GM20000 (cell line): ENCODE results near the gene ADAMTS8.

Source experiments
- DNase-seq: peaks from one replicate; pipeline ENCODE4 v3.0.0; 2012; ENCODE audit warnings: low spot score
- TF ChIP-seq, protein P1 (sequence below): IDR thresholded peaks from 2 replicates; pipeline ENCODE4 v1.5.1; 2012; ENCODE audit warnings: mild to moderate bottlenecking, control low read depth; ENCODE audit errors: extremely low read depth, missing control alignments

The ADAMTS8 gene

GRCh38 chr11:130473795-130474377 is 45.5 kb upstream of the ADAMTS8 start:
- DNase-seq: no peak
- TF ChIP-seq, protein P1, sequence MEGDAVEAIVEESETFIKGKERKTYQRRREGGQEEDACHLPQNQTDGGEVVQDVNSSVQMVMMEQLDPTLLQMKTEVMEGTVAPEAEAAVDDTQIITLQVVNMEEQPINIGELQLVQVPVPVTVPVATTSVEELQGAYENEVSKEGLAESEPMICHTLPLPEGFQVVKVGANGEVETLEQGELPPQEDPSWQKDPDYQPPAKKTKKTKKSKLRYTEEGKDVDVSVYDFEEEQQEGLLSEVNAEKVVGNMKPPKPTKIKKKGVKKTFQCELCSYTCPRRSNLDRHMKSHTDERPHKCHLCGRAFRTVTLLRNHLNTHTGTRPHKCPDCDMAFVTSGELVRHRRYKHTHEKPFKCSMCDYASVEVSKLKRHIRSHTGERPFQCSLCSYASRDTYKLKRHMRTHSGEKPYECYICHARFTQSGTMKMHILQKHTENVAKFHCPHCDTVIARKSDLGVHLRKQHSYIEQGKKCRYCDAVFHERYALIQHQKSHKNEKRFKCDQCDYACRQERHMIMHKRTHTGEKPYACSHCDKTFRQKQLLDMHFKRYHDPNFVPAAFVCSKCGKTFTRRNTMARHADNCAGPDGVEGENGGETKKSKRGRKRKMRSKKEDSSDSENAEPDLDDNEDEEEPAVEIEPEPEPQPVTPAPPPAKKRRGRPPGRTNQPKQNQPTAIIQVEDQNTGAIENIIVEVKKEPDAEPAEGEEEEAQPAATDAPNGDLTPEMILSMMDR: no peak

DNA sequence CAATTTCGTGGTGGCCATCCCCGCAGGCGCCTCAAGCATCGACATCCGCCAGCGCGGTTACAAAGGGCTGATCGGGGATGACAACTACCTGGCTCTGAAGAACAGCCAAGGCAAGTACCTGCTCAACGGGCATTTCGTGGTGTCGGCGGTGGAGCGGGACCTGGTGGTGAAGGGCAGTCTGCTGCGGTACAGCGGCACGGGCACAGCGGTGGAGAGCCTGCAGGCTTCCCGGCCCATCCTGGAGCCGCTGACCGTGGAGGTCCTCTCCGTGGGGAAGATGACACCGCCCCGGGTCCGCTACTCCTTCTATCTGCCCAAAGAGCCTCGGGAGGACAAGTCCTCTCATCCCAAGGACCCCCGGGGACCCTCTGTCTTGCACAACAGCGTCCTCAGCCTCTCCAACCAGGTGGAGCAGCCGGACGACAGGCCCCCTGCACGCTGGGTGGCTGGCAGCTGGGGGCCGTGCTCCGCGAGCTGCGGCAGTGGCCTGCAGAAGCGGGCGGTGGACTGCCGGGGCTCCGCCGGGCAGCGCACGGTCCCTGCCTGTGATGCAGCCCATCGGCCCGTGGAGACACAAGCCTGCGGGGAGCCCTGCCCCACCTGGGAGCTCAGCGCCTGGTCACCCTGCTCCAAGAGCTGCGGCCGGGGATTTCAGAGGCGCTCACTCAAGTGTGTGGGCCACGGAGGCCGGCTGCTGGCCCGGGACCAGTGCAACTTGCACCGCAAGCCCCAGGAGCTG is 44.8 kb upstream of the ADAMTS8 start:
- DNase-seq: no peak
- TF ChIP-seq, protein P1: no peak

DNA sequence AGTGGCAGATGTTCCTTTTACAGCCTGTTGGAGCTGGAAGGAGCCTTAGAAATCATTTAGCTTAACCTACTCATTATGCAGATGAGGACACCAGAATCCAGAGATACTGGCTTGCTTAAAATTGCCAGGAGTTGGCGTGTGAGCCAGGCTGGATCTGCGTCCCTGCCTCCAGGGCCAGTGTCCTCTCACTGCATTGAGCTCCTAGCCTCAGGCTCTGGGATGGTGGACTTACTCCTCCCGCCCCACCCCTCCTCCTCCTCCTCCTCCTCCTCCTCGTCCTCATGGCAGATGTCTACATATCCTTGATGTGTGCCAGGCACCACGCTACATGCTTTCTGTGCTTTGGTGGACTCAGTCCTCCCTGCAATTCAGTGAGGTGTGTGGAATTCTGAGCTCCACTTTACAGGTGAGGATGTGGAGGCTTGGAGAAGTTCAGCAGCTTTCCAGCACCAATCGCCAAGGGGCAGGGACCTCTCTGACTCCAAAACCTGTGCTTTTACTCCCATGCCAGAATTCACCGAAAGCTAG is 44.1 kb upstream of the ADAMTS8 start:
- TF ChIP-seq, protein P1: no peak
- DNase-seq: no peak

DNA sequence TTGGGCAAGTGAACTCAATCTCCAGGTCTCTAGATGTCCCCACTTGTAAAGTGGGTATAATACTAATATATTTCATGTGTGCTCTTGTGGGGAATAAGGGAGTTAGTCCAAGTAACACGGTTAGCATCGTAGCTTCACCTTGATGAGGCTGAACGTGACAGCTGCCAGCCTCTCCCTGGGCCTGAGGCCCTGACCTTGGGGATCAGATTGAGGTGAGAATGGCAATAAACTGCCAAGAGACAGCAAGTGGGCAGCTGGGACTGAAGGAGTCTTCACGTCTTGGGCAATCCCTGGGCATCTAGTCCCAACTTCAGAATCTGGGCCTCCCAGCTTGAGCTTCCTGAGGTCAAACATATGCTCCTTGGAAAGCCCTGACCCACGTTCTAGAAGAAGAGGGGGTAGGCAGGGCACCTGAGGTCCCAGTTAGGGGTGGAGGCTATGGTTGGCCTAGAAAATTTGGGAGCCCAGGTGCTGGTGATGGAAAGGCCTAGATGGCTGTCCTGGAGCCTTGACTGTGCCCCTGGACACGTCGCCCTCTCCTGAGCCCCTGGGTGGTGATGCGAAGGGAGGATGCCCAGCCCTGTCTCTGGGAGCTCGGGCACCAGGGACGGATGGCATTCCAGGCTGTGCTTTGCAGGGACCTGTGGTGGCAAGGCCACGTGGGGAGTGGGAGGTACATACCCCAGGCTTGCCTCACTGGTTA is 43.5 kb upstream of the ADAMTS8 start:
- no peak for DNase-seq
- TF ChIP-seq, protein P1: no peak

DNA sequence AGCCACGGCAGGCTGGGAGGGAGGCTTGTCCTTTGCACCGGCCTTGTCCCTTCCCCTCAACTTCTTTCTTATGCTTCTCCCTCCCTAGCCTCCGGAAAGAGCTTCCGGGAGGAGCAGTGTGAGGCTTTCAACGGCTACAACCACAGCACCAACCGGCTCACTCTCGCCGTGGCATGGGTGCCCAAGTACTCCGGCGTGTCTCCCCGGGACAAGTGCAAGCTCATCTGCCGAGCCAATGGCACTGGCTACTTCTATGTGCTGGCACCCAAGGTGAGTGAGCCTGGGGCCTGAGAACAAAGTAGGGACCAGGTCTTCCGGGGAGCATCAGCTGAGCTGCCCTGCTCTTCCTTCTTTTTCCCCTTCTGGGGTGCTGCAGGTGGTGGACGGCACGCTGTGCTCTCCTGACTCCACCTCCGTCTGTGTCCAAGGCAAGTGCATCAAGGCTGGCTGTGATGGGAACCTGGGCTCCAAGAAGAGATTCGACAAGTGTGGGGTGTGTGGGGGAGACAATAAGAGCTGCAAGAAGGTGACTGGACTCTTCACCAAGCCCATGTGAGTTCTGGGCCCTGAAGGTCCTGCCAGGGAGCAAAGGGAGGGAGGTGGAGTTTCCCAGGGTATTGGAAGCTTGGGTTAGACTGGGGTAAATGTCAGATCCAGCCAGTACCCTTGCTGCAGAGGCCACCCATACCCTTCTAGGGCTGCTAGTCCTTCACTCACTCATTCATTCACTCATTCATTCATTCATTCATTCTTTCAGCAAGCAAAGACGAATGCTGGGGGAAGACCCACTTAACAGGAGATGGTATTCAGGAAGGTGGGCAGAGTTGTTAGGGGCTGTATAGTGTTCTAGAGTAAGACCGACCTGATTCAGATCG is 42.7 kb upstream of the ADAMTS8 start:
- DNase-seq: no peak
- TF ChIP-seq, protein P1: no peak

DNA sequence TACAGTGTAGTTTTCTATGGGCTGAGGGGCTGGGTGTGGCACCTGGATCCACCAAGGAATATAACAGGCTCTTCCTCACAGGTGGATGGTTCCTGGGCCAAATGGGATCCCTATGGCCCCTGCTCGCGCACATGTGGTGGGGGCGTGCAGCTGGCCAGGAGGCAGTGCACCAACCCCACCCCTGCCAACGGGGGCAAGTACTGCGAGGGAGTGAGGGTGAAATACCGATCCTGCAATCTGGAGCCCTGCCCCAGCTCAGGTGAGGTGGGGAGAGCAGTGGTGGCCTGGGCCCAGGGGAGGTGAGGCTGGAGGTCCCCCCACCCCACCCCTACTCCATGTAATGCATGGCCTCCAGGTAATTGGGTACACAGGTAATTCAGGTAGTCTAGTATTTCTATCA is 40.8 kb upstream of the ADAMTS8 start:
- TF ChIP-seq, protein P1: no peak

More for the DNA sequence above, 40.8 kb upstream of the ADAMTS8 start:
- DNase-seq: no peak
